ENCODE data around the gene SLC22A4.

Gene SLC22A4

DNA sequence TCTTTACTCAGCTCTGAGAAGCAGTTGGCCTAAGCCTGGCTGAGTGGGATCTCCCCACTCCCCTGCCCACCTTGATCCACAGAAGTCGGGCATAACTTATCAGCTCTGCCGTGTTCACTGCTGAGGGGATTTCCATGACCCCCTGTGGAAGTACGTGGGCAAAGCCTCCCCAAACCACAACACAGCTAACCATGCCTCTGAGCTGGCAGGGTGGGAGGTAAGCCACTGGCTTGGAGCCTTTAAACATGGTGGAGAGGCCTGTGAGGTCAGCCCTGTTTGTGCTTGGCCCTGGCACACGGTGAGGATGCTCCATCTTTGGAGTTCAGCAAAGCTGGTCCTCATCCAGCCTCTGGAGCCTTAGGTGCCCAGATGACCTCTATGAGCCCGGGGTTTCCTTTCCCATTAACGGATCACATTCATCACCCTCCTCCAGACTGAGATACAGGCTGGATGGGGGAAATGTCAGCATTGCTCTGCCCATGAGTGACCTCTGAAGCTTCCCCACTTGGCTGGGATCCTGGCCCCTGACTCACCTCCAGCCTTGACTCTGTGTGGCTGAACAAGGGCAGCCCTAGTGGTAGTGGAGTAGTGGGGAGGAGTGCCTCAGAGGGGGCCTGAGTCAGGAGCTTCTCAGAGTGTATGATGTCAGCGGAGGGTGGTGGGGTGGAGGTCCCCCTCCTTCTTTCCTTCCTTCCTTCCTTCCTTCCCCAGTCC, 30.5 kb upstream of the SLC22A4 start:
- DNase-seq, result no peak

DNA sequence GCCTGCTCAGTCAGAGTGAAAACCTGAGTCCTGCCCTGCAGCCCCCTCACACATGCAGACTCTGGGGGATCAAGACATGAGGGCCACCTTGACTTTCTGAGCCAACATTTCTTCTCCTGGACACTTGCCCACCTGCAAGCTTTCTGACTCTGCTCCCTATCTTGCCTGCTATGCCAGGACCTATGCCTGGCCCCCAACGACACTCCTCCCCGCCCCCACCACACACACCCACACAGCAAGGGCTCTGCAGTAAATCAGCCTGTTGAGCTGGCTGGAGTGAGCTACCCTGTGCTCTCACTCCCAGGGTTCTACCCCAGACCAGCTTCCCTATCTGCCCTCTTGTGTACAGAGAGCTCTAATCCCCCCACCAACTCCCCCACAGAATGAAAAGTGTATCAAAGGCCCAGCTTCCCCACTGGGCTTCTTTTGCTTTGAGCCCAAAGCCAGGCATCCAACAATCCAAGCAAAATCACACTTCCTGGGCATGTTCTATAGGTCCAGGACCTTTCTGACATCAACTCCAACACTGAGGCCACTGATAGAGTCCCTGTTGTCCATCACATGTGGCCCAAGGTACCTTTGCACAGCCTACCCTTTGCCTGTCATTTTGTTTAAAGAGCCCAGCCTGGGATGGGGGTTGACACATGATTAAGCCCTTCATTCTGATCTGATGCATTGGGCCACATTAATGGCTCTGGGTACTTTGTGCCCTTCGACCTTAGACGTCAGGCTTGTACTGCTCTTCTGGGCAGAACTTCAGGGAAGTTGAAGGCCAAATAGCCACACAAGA, 29.5 kb upstream of the SLC22A4 start:
- DNase-seq, result no peak

GRCh38 chr5:132265336-132266030, 28.7 kb upstream of the SLC22A4 start:
- DNase-seq, result no peak

GRCh38 chr5:132266031-132266835, 28.0 kb upstream of the SLC22A4 start:
- no peak for DNase-seq

- no peak for DNase-seq
Measured at GRCh38 chr5:132266836-132267160, 27.4 kb upstream of the SLC22A4 start.

DNA sequence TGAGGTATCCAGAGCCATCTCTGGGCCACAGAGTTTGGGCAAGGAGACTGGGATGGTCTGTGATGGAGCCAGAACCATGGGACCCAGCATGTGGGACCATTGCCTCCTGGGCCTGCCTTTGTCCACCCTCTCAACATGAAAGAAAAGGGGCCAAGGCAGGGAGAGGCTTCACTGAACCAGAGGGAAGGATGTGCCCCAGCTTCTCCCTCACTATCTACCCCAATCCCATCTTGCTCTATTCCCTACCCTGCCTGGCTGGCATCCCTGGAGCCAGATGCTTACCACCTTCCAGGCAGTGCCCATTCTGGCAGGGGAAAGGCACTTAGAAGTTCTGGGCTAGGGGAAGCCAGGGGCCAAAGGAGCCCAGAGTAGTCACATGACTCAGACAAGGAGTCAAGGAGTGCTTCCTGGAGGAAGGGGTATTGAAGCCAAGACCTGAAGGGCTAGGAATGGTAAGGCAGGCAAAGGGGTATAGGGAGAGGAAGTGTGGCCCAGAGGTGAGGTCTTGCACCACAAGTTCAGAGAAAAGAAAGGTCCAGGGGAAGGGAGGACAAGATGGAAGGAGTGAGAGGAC, 26.9 kb upstream of the SLC22A4 start:
- DNase-seq, result no peak

- DNase-seq, result no peak
Measured at GRCh38 chr5:132267931-132268768, 26.0 kb upstream of the SLC22A4 start.

DNA sequence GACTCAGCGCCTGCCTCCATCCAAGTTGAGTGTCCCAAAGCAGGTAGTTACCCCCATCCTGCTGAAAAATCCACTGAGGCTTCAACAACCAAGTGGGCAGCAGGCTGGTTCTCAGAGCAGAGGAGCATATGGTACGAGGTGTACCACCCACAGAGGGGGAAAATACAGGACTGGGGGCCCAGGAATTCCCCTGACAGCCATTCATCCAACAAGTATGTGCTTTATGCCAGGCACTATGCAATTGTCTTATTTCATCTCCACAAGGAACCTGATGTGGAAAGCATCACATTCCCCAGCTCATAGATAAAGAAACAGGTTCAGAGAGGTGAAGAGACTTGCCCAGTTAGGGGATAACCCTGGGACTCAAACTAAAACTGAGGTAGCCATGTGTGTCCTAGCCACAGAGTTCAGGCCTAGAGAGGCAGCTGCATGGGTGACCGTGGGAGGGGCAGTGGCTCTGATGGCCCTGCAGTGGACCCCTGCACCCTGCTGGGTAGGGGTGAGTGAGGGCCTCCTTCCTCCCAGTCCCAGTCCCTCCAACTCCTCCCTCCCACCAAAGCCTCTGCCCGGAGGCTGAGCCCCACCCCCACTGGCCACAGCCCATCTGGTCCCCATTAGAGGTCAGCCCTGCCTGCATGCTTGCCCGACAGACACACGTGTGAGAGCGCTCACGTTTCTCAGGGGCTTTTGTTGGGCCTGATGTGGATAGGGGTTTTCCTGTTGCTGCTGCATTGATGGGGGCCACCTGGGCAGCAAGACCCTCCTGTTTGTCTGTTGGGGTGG, 25.2 kb upstream of the SLC22A4 start:
- DNase-seq, result no peak

- DNase-seq, result no peak
Measured at GRCh38 chr5:132269635-132270334, 24.4 kb upstream of the SLC22A4 start.

DNA sequence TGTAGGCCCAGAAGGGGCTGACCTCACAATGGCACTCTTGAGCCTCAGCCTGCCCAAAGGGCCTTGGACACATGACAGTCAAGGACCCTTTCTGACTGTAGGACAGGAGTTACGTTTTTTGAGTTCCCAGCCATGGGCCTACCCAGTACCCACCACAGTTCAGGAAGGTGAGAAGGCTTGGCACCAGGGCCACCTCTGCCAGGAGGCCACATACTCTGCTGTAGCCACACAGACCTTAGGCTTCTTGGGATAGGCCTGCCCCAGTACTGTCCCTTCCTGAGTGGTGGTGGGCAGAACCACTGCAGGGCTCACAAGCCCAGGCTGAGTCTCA, 23.9 kb upstream of the SLC22A4 start:
- no peak for DNase-seq

GRCh38 chr5:132270706-132271105, 23.5 kb upstream of the SLC22A4 start:
- no peak for DNase-seq

DNA sequence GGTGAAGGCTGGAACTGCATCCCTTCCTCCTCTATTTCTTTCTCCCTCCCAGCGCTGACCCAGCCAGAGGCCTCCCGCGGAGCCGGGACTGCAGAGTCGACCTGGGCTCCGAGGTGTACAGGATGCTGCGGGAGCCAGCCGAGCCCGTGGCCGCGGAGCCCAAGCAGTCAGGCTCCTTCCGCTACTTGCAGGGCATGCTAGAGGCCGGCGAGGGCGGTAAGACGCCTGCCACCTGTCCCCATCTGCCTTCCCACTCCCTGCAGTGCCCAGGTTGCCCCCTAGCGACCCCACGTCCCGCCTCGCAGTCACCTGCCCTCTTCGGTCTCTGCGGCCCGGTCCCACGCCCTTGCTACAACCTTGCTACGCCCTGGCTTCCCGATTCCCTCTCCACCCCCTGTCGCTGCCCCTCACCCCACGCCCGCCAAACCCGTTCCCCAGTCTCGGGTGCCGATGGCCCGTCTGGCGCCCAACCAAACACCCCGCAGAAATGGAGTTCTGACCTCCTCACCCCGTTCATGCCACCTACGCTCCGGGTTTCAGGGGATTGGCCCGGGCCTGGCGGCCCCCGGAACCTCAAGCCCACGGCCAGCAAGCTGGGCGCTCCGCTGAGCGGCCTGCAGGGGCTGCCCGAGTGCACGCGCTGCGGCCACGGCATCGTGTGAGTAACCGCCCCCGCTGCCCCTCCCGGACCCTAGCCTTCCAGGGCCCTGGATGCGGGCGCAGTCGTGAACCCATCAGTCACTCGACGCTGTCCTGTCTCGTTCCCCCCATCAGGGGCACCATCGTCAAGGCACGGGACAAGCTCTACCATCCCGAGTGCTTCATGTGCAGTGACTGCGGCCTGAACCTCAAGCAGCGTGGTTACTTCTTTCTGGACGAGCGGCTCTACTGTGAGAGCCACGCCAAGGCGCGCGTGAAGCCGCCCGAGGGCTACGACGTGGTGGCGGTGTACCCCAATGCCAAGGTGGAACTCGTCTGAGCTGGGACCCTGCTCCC, 22.6 kb upstream of the SLC22A4 start:
- no peak for DNase-seq

DNA sequence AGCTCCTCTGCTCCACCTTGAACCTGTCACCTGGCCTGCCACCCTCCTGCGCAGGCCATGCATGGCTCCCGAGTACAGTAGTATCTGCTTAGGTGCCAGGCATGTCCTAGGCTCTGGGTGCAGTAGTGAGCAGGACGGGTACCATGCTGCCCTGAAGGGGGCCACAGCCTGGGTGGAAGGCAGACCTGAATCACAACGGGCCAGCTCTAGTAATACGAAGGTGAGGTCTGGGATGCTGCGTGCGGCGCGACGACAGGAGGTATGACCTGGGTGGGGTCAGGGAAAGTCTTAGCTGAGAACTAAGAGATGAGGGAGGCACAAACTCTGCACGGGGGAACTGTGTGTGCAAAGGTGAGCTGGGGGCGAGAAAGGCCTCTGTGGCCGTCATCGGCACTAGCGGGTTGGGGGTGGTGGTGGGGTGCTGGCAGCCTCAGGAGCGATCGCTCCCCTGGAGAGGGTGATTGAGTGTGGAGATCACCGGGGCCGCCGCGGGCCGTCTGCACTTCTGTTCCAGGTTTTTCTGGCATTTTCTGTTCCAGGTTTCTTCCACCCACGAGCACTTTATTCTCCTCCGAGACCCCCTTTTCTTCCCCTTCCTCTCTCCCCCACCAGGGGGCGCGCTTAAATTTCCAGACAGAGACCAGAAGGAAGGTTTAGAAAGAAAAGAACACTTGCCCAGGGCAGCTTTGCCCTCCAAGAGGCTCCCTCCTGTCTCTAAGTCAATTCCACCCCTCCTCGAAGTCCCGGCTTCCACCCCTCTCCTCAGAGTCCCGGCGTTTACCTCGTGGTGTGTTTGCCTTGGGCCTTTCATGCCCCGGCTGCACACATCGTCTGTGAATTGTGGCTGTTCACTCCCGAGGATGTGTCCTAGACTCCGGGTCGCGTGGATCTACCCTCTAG, 21.6 kb upstream of the SLC22A4 start:
- peak; percentile 74 to 76 for DNase-seq

DNA sequence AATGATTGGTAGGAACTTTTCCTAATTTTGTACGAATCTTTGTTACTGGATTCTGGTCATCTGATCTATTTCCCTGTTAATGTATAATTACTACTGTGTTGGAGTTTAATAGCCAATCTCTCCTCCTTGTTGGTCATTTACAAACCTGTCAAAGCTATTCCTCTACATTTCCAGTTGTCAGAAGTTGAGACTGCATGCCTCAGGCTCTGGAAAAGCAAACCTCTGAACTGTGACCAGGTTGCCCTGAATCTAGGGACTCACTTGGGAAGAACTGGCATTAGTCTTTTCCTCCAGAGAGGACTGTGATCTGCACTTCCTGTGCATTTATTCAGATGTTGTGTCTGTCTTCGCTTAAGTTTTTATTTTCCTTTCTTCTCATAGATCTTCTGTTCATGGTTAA, 20.6 kb upstream of the SLC22A4 start:
- no peak for DNase-seq

- DNase-seq, result no peak
Measured at GRCh38 chr5:132274050-132274792, 20.0 kb upstream of the SLC22A4 start.

- DNase-seq, result no peak
Measured at GRCh38 chr5:132275367-132276220, 18.6 kb upstream of the SLC22A4 start.
